ENCODE results near the gene SHROOM3.
A peak's percentile ranks its signal among the peaks of the same experiment; 100 is the strongest.

The SHROOM3 gene

DNA sequence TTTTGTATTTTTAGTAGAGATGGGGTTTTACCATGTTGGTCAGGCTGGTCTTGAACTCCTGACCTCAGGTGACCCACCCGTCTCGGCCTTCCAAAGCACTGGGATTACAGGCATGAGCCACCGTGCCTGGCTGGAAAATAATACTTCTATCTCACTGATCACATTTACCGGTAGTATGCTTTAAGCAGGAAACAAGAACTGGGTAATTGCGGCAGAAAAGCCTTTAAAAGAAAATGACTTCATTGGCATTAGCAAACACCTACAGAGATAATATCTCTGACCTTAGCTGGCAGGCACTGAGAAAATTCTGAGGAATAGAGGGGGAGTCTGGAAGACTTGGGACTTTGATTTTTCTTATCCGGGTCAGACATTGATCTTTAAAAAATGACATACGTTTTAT is 78.5 kb downstream of the SHROOM3 start:
- Histone ChIP-seq H3K27me3 (replicated peaks; ENCODE audit: control insufficient read depth, insufficient read depth, low read length) (no peaks in the 10 kb centered on the region), H3K4me3 (replicated peaks; ENCODE audit: low read depth, low read length) (no peak overlapping the region), H3K36me3 (ENCODE audit: control insufficient read depth, insufficient read depth, low read length) (no peaks in the 10 kb centered on the region)
- TF ChIP-seq, protein P1, sequence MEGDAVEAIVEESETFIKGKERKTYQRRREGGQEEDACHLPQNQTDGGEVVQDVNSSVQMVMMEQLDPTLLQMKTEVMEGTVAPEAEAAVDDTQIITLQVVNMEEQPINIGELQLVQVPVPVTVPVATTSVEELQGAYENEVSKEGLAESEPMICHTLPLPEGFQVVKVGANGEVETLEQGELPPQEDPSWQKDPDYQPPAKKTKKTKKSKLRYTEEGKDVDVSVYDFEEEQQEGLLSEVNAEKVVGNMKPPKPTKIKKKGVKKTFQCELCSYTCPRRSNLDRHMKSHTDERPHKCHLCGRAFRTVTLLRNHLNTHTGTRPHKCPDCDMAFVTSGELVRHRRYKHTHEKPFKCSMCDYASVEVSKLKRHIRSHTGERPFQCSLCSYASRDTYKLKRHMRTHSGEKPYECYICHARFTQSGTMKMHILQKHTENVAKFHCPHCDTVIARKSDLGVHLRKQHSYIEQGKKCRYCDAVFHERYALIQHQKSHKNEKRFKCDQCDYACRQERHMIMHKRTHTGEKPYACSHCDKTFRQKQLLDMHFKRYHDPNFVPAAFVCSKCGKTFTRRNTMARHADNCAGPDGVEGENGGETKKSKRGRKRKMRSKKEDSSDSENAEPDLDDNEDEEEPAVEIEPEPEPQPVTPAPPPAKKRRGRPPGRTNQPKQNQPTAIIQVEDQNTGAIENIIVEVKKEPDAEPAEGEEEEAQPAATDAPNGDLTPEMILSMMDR (IDR thresholded peaks at IDR 0.05; ENCODE audit: insufficient read depth, low read length, poor library complexity, severe bottlenecking), result no peak
- no peak for DNase-seq (ENCODE audit: extremely low read depth, insufficient read length)

DNA sequence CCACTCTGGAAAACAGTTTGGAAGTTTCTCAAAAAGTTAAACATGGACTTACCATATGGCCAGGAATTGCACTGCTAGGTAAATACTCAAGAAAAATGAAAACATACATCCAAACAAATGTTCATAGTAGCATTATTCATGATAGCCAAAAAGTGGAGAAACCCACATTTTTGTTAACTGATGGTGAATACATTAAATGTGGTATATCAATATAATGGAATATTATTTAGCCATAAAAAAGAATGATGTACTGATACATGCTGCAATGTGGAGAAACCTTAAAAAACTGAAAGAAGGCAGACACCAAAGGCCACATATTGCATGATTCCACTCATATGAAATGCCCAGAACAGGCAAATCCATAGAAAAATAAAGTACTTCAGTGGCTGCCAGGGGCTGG is 79.1 kb downstream of the SHROOM3 start:
- H3K36me3 ChIP-seq (ENCODE audit: control insufficient read depth, insufficient read depth, low read length), result no peaks in the 10 kb centered on the region
- no peak for DNase-seq (ENCODE audit: extremely low read depth, insufficient read length)
- TF ChIP-seq, protein P1 (IDR thresholded peaks at IDR 0.05; ENCODE audit: insufficient read depth, low read length, poor library complexity, severe bottlenecking), result no peak
- H3K27me3 ChIP-seq (replicated peaks; ENCODE audit: control insufficient read depth, insufficient read depth, low read length), result no peaks in the 10 kb centered on the region
- no peak overlapping the region for H3K4me3 ChIP-seq (replicated peaks; ENCODE audit: low read depth, low read length)

DNA sequence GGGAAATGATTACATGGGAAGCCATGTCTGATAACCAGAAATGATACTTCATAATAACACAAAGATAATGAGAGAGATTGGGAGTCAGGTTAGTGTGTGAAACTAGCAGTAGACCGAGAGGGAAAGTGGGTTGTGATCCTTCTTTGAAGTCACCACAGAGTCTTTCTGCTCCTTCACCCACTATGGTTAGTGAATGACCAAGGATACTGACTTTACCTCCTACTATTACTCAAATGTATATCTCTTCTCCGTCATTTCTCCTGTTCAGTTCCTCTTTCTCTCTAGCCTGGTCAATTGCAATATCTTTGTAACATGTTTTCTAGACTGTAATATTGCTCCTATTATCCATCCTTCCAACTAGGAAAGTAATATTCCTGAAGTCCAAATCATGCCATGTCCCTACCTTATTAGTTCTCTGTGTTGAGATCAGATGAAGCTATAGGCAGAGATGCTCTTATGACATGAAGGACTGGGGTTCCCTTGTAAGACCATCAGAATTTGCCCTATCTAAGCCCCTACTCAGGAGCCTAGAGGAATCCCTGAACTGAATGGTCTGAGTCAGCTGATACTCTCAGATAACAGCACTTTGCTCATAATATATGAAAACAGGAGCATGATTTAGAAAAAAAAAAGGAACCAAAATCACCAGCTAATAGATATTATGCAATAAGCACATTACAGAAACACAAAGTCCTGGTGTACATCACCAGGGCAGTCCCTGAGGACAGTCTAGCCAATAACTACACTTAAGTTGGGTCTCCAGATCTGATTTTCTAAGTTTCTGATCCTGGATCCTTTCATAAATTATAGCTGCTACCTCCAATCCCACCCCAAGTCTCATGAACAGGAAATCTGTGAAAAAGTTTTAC is 81.2 kb downstream of the SHROOM3 start:
- Histone ChIP-seq H3K4me3 (replicated peaks; ENCODE audit: low read depth, low read length) (no peak overlapping the region), H3K27me3 (replicated peaks; ENCODE audit: control insufficient read depth, insufficient read depth, low read length) (no peaks in the 10 kb centered on the region), H3K36me3 (ENCODE audit: control insufficient read depth, insufficient read depth, low read length) (no peaks in the 10 kb centered on the region)
- peak; percentile 59 for DNase-seq (ENCODE audit: extremely low read depth, insufficient read length)
- TF ChIP-seq, protein P1 (IDR thresholded peaks at IDR 0.05; ENCODE audit: insufficient read depth, low read length, poor library complexity, severe bottlenecking), result no peak

DNA sequence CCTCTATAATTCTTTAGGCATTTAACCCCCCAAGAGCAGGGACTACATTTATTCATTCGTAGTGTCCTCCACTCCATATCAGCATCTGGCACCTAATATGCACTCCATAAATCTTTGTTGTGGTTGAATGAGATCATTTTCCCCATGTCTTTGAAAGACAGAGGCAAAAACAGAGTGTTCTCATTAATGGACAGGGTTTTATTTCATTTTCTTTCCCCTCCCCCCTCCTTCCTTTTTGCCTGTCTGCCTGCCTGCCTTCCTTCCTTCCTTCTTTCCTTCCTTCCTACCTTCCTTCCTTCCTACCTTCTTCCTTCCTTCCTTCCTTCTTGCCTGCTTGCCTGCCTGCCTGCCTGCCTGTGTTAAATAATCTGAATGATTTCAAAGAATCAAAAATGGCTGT is 83.2 kb downstream of the SHROOM3 start:
- H3K36me3 ChIP-seq (ENCODE audit: control insufficient read depth, insufficient read depth, low read length), result no peaks in the 10 kb centered on the region
- no peak for DNase-seq (ENCODE audit: extremely low read depth, insufficient read length)
- no peaks in the 10 kb centered on the region for H3K27me3 ChIP-seq (replicated peaks; ENCODE audit: control insufficient read depth, insufficient read depth, low read length)
- TF ChIP-seq, protein P1 (IDR thresholded peaks at IDR 0.05; ENCODE audit: insufficient read depth, low read length, poor library complexity, severe bottlenecking), result no peak
- H3K4me3 ChIP-seq (replicated peaks; ENCODE audit: low read depth, low read length), result no peak overlapping the region

DNA sequence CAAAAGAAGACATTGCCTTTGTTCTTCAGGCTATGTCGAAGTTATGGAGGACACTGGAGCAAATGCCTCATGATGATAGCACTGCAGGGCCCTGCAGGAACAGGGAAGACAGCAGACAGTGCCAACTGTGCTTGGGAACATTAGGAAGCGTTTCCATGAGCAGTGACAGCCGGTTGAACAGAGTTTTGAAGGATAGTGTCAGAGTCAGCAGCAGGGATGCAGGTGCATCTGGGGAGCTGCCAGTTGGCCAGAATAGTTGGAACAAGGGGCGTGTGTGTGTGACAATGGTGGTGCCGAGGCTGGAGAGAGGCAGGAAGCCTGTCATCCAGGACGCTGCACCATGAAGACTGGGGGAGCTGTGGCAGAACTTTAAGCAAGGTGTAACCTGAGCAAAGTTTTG is 88.6 kb downstream of the SHROOM3 start:
- H3K4me3 ChIP-seq (replicated peaks; ENCODE audit: low read depth, low read length), result no peak overlapping the region
- TF ChIP-seq, protein P1 (IDR thresholded peaks at IDR 0.05; ENCODE audit: insufficient read depth, low read length, poor library complexity, severe bottlenecking), result no peak
- DNase-seq (ENCODE audit: extremely low read depth, insufficient read length), result no peak

More for the DNA sequence above, 88.6 kb downstream of the SHROOM3 start:
- H3K36me3 ChIP-seq (ENCODE audit: control insufficient read depth, insufficient read depth, low read length), result no peaks in the 10 kb centered on the region
- H3K27me3 ChIP-seq (replicated peaks; ENCODE audit: control insufficient read depth, insufficient read depth, low read length), result no peaks in the 10 kb centered on the region

Measured in GM06990 (cell line).